Measurements from ENCODE around the gene ABHD2.
"Not testable (repeated sequence)": the region's sequence is repeated elsewhere in the genome, so short reads cannot be mapped to it uniquely, and the experiment has no call there.

Gene ABHD2

DNA sequence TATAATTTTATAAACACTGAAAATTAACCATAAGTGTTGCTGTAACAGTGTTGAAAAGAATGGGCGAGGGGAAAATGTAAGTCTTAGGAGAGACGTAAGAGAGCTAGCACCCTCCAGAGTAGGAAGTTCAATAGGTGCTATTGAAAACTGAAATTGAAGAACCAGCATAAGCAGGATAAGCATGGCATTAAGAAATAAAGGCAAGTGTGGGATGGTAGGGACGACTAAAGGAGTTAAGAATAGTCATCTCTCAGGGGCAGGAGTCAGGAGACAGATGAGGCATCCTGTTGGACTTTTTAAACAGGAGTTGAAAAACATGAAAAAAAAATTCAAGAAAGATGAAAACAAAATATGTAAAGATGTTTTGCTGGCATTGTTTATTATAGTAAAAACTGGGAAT, 43.5 kb downstream of the ABHD2 start:
- H3K4me3 ChIP-seq (replicated peaks; ENCODE audit: low read depth, low read length) = no peak overlapping the region
- DNase-seq (ENCODE audit: extremely low read depth, low read depth) = no peak
- TF ChIP-seq, protein P1, sequence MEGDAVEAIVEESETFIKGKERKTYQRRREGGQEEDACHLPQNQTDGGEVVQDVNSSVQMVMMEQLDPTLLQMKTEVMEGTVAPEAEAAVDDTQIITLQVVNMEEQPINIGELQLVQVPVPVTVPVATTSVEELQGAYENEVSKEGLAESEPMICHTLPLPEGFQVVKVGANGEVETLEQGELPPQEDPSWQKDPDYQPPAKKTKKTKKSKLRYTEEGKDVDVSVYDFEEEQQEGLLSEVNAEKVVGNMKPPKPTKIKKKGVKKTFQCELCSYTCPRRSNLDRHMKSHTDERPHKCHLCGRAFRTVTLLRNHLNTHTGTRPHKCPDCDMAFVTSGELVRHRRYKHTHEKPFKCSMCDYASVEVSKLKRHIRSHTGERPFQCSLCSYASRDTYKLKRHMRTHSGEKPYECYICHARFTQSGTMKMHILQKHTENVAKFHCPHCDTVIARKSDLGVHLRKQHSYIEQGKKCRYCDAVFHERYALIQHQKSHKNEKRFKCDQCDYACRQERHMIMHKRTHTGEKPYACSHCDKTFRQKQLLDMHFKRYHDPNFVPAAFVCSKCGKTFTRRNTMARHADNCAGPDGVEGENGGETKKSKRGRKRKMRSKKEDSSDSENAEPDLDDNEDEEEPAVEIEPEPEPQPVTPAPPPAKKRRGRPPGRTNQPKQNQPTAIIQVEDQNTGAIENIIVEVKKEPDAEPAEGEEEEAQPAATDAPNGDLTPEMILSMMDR (IDR thresholded peaks at IDR 0.05; ENCODE audit: low read depth, low read length, missing control alignments) = no peak

GRCh38 chr15:89132611-89133507, 44.6 kb downstream of the ABHD2 start:
- no peak overlapping the region for H3K4me3 ChIP-seq (replicated peaks; ENCODE audit: low read depth, low read length)
- no peak for DNase-seq (ENCODE audit: extremely low read depth, low read depth)
- TF ChIP-seq, protein P1 (IDR thresholded peaks at IDR 0.05; ENCODE audit: low read depth, low read length, missing control alignments) = no peak

DNA sequence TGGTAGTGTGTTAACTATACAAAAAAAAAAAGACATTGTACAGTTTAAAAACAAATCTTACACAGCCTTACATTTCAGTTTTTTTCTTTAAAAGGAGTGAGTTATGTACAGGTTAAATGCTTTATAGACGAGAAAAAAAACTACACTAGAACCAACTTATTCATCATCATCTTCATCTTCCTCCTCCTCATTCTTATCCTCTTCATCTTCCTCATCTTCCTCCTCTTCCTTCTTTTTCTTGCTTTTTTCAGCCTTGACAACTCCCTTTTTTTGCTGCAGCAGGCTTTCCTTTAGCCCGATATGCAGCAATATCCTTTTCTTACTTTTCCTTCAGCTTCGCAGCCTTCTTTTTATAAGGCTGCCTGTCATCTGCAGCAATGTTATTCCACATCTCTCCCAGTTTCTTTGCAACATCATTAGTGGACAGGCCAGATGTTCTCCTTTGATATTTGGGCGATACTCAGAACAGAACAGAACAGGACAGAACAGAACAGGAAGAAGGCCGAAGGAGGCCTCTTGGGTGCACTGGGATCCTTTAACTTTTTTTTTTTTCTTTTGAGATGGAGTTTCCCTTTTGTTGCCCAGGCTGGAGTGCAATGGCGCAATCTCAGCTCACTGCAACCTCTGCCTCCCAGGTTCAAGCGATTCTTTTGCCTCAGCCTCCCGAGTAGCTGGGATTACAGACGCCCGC, 47.3 kb downstream of the ABHD2 start:
- H3K4me3 ChIP-seq (replicated peaks; ENCODE audit: low read depth, low read length); DNase-seq (ENCODE audit: extremely low read depth, low read depth): not testable (repeated sequence)

DNA sequence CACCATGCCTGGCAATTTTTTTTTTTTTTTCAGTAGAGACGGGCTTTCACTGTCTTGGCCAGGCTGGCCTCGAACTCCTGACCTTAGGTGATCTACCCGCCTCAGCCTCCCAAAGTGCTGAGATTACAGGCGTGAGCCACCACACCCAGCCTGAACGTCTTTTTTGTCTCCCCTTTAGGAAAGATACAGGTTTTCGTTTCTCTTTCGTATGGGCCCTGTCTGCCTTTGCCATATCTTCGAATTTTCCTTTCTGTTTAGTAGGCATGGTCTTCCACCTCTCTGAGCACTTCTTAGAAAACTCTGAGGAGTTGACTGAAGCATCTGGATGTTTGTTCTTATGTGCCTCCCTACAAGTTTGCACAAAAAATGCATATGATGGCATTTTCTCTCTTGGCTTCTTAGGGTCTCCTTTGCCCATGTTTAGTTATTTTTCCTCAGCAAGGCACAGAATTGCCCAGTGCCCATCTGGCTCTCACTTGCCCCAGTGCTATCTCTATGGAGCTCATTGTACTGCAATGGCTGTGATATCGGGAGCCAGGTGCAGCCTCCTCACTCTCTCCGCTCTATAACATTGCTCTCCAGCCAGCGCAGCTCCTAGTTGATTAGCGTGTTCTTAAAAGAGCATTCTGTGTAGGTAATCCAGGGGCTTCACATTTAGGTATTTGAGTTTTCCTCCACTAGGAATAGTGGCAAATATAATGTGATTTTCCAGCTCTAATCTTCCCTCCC, 48.0 kb downstream of the ABHD2 start:
- no peak for DNase-seq (ENCODE audit: extremely low read depth, low read depth)
- TF ChIP-seq, protein P1 (IDR thresholded peaks at IDR 0.05; ENCODE audit: low read depth, low read length, missing control alignments) = no peak
- no peak overlapping the region for H3K4me3 ChIP-seq (replicated peaks; ENCODE audit: low read depth, low read length)

GRCh38 chr15:89136818-89137772, 48.8 kb downstream of the ABHD2 start:
- DNase-seq (ENCODE audit: extremely low read depth, low read depth) = no peak
- TF ChIP-seq, protein P1 (IDR thresholded peaks at IDR 0.05; ENCODE audit: low read depth, low read length, missing control alignments) = no peak
- H3K4me3 ChIP-seq (replicated peaks; ENCODE audit: low read depth, low read length) = no peak overlapping the region

GRCh38 chr15:89137926-89138325, 49.7 kb downstream of the ABHD2 start:
- no peak for DNase-seq (ENCODE audit: extremely low read depth, low read depth)
- TF ChIP-seq, protein P1 (IDR thresholded peaks at IDR 0.05; ENCODE audit: low read depth, low read length, missing control alignments) = no peak
- no peak overlapping the region for H3K4me3 ChIP-seq (replicated peaks; ENCODE audit: low read depth, low read length)
